Pancreas (tissue), 10 donors: ENCODE data around the gene FBXO36. TPM values are rescaled to one million over a fixed set of nuclear protein-coding genes. Genes with fewer than 3 reads are reported as not detected.

Source experiments
- ATAC-seq, 4 donors: fragments of 200-7000 bp; cut with Tn5 transposase; one replicate each; pipeline versions ENCODE4 v1.8.0 to v1.9.1; 2020; ENCODE audit warnings: mild to moderate bottlenecking in 4 of 4, moderate library complexity in 4 of 4
- DNase-seq, 6 donors: peaks; one replicate each; pipeline ENCODE4 v3.0.0-alpha.2; 2020
- FAIRE-seq: peaks from 2 replicates; lab custom pipeline; 2012; peaks lifted over from hg19 to GRCh38; lab: Jason Lieb, UNC
- H3K27ac ChIP-seq, 4 donors: fragments of 200-600 bp; sonication (generic); 1 replicate in 3 of 4; 2 replicates in 1 of 4; pipeline versions ENCODE4 v1.5.0 to v1.8.0; 2020
- H3K27me3 ChIP-seq, 4 donors: fragments of 200-600 bp; one replicate each; pipeline ENCODE4 v1.8.0; 2021
- H3K36me3 ChIP-seq, 3 donors: fragments of 200-600 bp; sonication (generic) in 1 of 3; one replicate each; pipeline versions ENCODE4 v1.5.0 to v1.8.0; 2020 to 2021
- H3K4me1 ChIP-seq, 3 donors: fragments of 200-600 bp; one replicate each; pipeline ENCODE4 v1.8.0; 2021
- H3K4me3 ChIP-seq, 4 donors: fragments of 200-600 bp; sonication (generic) in 2 of 4; one replicate each; pipeline versions ENCODE4 v1.5.0 to v1.8.0; 2020 to 2021
- H3K9me3 ChIP-seq, 4 donors: fragments of 200-600 bp; one replicate each; pipeline ENCODE4 v1.8.0; 2021
- WGBS, 2 donors: extraction: QIAGEN DNeasy Blood & Tissue Kit; methylation state at CpG; one replicate each; pipeline ENCODE4 v1.1.7; 2013; 5-methylcytosine and 5-hydroxymethylcytosine counted together
- intact Hi-C, 3 donors: fragments of 100-400 bp; cut with DNase I; formaldehyde crosslinking; loops; one replicate each; pipeline versions ENCODE4 v1.11.1 to v1.14.2; 2022
- polyA plus RNA-seq, 2 donors: library from polyadenylated mRNA; stranded (reverse); fragments of 200-250 nt; gene quantifications; one replicate each; pipeline ENCODE4 v1.2.3, GENCODE V29; 2013
- total RNA-seq, 6 donors: library from RNA; stranded (reverse); fragmentation: NEBNext Ultra II Directional in 4 of 6; extraction: Animal tissue kit (Norgen Biotek cat#: 25700) in 4 of 6; gene quantifications; one replicate each; pipeline versions ENCODE4 v1.2.1 to v1.2.4, GENCODE V29; 2021 to 2023
- TF ChIP-seq, protein P1 (sequence below), 4 donors: fragments of 200-600 bp; sonication (generic) in 3 of 4; IDR thresholded peaks; one replicate each; pipeline versions ENCODE4 v1.5.0 to v1.8.0; 2021; ENCODE audit warnings: antibody characterized with exemption in 4 of 4
- donor health status: healthy with polysubstance abuse.
- donor health status: DM: no; HTN: no; CAD: no; lungs with moderate emphysema.
- donor health status: DM: no; HTN: no; CAD: no.
- donor health status: control.
- donor health status: control.
- donor health status: Bipolar disorder and iron deficiency.
- donor health status: DM: yes; HTN: yes; CAD: no.
- donor health status: DM: no; HTN: no; CAD: no.
- donor health status: DM: no; HTN: no; CAD: no.
- donor health status: DM: yes; HTN: yes; CAD: no.

FBXO36 gene
- total and polyA plus RNA-seq, 8 donors: 0.84 to 1.8 (median 1.2) TPM

DNA sequence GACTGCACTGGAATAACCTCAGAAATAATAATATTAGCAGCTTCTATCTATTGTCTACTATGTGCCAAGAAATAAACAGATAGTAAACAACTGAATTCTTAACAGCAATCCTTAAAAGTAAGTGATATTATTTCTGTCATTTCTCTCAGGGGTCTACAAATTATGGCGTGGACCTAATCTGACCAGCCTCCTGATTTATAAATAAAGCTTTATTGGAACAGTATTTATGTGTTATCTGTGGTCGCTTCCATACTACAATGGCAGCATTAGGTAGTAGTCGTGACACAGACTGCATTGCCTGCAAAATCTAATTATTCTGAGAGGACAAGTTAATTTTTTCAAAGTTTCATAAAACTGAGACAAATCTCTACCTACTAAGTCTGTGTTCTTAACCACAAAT lies 97.4 kb downstream of the FBXO36 start:
- ATAC-seq (no peak), DNase-seq (no peak), FAIRE-seq (no peak)
- Histone ChIP-seq H3K9me3 (no peaks in the 10 kb centered on the region), H3K4me1 (no peaks in the 10 kb centered on the region), H3K27ac (no peak overlapping the region), H3K36me3 (no peaks in the 10 kb centered on the region), H3K4me3 (no peak overlapping the region), H3K27me3 (no peaks in the 10 kb centered on the region)
- intact Hi-C loops: no loop called here
- TF ChIP-seq, protein P1, sequence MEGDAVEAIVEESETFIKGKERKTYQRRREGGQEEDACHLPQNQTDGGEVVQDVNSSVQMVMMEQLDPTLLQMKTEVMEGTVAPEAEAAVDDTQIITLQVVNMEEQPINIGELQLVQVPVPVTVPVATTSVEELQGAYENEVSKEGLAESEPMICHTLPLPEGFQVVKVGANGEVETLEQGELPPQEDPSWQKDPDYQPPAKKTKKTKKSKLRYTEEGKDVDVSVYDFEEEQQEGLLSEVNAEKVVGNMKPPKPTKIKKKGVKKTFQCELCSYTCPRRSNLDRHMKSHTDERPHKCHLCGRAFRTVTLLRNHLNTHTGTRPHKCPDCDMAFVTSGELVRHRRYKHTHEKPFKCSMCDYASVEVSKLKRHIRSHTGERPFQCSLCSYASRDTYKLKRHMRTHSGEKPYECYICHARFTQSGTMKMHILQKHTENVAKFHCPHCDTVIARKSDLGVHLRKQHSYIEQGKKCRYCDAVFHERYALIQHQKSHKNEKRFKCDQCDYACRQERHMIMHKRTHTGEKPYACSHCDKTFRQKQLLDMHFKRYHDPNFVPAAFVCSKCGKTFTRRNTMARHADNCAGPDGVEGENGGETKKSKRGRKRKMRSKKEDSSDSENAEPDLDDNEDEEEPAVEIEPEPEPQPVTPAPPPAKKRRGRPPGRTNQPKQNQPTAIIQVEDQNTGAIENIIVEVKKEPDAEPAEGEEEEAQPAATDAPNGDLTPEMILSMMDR (IDR thresholded peaks at IDR 0.05): no peak
- 69 to 74% methylated on average over 3 of the region's 3 CpGs for WGBS, 2 donors

DNA sequence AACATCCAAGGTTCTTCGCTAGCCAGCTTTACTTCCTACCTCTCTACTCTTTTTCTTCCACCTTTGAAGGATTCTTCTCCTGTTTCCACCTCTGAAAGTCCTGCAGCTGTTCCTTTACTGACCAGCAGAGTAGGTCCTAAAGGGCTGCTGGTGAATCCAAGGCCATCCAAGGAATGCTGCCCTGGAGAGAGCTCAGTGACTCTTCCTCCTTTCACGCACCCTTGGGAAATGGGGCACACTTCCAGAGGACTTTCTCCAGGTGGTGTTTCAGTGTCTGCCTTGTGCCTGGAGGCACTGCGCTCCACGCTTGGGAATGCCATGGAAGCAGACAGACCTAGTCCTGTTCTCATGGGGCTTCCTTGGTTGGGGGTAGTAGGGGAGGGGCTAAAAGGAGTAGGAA lies 101.0 kb downstream of the FBXO36 start:
- Histone ChIP-seq H3K4me1 (no peaks in the 10 kb centered on the region), H3K9me3 (no peaks in the 10 kb centered on the region), H3K27me3 (no peaks in the 10 kb centered on the region), H3K36me3 (no peaks in the 10 kb centered on the region), H3K27ac (no peak overlapping the region), H3K4me3 (no peak overlapping the region)
- FAIRE-seq (no peak), DNase-seq (no peak), ATAC-seq (no peak)
- WGBS, 2 donors: 88 to 95% methylated on average over 4 of the region's 4 CpGs
- intact Hi-C loops: no loop called here
- TF ChIP-seq, protein P1 (IDR thresholded peaks at IDR 0.05): no peak

DNA sequence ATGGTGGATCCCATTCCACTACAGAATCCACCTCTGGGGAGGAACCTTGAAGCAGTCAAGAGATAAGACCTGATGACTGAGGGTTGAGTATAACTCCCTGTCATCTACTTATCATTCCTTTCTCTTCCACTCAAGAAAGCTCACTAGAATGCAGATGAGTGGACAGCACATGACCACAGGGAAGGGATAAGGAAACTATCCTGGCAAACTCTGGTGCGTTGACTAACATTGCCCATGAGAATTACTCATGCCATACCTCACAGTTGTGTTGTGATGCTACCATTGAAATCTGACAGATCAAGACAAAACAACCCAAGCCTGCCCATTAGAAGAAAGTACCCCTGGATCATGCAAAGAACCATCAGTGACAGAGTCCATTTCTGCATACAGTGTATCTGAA lies 119.9 kb downstream of the FBXO36 start:
- Histone ChIP-seq H3K36me3 (no peaks in the 10 kb centered on the region), H3K4me3 (no peak overlapping the region), H3K4me1 (no peaks in the 10 kb centered on the region), H3K27ac (no peak overlapping the region), H3K9me3 (no peaks in the 10 kb centered on the region), H3K27me3 (no peaks in the 10 kb centered on the region)
- DNase-seq (no peak), ATAC-seq (no peak), FAIRE-seq (no peak)
- intact Hi-C loops: no loop called here
- WGBS, 2 donors: 87 to 98% methylated on average over 1 of the region's 1 CpG
- TF ChIP-seq, protein P1 (IDR thresholded peaks at IDR 0.05): no peak

DNA sequence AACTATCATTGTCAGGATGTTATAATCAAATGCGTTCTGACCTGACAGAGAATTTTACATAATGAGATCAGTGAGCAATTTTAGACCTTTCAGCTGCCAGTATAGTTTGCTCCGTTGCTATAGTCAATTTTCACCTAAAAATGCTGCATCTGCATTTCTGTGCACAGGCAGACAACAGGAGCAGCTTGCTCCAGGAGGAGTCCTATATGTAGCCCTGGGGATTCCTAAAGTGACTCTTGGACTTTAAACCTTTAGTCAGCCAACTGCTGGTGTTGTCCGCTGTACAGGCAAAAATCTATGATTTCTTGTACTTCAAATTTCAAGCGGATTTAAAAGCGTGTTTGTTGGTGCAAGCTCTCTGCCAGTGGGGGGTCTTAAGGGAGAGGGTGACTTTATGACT lies 120.7 kb downstream of the FBXO36 start:
- intact Hi-C loops: no loop called here
- no peaks in the 10 kb centered on the region for H3K27me3 ChIP-seq
- ATAC-seq (no peak), DNase-seq (no peak), FAIRE-seq (no peak)
- TF ChIP-seq, protein P1 (IDR thresholded peaks at IDR 0.05): no peak
- no peak overlapping the region for H3K27ac ChIP-seq
- no peaks in the 10 kb centered on the region for H3K9me3 ChIP-seq
- H3K4me1 ChIP-seq: no peaks in the 10 kb centered on the region
- no peak overlapping the region for H3K4me3 ChIP-seq
- no peaks in the 10 kb centered on the region for H3K36me3 ChIP-seq
- WGBS, 2 donors: 74 to 96% methylated on average over 5 of the region's 5 CpGs

DNA sequence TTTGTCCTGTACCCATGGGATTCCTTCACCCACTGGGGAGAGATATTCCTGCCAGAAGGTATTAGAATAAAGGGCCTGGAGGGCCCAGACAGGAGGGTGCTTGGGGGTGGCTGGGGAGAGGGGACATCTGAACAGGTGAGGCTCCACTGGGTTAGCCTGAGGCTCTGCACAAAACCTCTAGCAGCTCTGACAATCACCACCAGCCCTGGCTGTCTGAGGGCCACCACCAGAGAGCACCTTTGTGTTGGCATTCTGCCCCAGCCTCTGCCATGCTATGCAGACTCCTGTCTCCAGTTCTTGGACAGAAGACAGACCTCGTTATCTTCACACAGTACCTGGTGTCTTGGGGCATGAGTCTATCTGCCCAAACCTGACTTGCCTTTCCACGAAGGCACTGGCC lies 121.2 kb downstream of the FBXO36 start:
- no peaks in the 10 kb centered on the region for H3K27me3 ChIP-seq
- no peak for DNase-seq
- intact Hi-C loops: no loop called here
- no peaks in the 10 kb centered on the region for H3K9me3 ChIP-seq
- H3K4me1 ChIP-seq: no peaks in the 10 kb centered on the region
- no peak for FAIRE-seq
- no peaks in the 10 kb centered on the region for H3K36me3 ChIP-seq
- no peak for ATAC-seq
- no peak overlapping the region for H3K27ac ChIP-seq
- 74 to 91% methylated on average over 2 of the region's 2 CpGs for WGBS, 2 donors
- TF ChIP-seq, protein P1 (IDR thresholded peaks at IDR 0.05): no peak
- H3K4me3 ChIP-seq: no peak overlapping the region
